GM12875 (cell line): ENCODE data around the gene KRTDAP.

Experiments
- H3K4me3 ChIP-seq: one replicate; pipeline ENCODE4 v1.5.1; 2011; ENCODE audit warnings: low read depth, low read length, control low read depth
- CTCF ChIP-seq: IDR thresholded peaks from 2 replicates; pipeline ENCODE4 v1.5.1; 2011; ENCODE audit warnings: low read depth, mild to moderate bottlenecking, control low read depth, inconsistent platforms, low read length, moderate library complexity, borderline replicate concordance; ENCODE audit not compliant: insufficient read depth

Gene KRTDAP

GRCh38 chr19:35531291-35531690 lies 41.0 kb upstream of the KRTDAP start:
- H3K4me3 ChIP-seq = no peak overlapping the region
- TF ChIP-seq CTCF = no peak

DNA sequence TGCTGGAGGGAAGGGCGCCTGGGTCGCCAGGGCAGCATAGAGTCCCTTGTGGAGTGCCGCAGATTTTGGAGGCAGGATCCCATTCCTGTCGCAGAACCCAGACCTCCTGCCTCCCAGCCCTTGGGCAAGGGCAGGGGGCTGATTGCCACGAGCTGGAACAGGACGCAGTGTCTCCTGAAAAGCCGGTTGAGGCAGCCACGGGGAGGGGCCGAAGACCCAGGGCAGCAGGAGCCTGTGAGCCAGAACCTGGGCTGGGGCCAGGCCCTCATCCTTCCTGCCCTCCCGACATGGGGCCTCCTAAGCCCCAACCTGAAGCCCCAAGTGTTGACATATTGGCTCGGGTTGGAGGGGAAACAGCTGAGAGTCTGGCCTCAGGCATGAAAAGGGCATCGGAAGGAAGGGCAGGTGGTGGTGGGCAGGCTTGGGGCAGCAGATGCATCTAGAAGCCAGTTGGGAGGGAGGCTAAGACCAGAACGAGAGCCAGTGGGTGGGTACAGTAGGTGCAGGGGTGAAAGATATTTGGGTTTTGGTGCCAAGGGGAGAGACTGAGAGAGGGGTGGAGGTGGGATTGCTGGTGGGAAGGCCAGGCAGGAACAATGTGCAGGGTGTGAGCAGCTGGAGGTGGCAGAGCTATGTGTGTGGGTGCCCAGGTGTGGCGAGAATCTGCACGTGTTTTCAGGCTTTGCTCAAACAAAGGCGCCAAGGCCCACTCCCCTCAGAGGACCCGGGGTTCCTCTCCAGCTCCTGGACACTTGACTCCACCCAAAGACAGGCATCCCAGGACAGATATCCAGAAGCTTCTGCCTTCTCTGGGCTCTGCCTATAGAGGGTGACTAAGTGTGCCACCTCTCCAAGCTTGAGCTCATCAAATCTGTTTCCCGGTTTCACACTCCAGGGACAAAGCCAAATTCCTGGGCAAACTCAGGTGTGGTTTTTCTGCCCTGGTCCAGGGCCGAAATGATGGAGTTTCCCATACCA lies 39.3 kb upstream of the KRTDAP start:
- no peak overlapping the region for H3K4me3 ChIP-seq
- no peak for TF ChIP-seq CTCF

DNA sequence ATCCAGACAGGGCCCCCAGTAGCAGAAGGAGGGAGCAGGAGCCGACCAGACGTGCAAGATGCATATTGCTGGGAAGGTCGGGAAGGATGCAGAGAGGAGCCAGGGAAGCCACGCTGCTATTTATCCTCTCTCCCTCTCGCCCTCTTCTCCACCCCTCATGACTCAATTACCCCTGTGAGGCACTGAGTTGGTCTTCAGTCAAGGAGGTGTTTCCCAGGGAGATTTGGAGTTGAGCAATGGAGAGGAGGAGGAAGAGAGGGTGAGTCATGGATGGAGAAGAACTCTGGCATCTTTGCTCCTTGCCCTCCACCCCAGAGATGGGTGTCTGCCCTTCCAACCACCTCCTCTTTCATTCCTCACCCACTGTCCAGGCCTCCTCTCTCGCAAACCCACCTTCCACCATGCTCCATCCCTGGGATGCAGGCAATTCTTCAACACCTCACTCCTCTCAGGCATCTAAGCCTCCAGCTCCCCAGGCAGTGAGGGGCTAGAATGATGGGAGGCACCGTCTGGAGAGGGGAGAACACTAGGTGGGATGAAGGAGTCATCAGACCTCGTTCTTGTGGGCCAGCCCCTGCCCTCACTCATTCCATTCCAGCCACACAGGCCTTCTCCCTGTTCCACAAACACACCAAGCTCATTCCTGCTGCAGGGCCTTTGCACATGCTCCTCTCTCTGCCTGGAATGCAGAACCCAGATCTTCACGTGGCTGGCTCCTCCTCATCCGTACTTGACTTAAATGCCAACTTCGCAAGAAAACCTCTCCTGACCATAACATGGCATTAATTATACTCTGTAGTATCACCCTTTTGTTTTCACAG lies 38.2 kb upstream of the KRTDAP start, which contains the start of gene SBSN:
SBSN (minus strand) TSS at position 94 of the 821 bp plus-strand sequence; CDS start at position 64, 30 bp downstream.
- H3K4me3 ChIP-seq = no peak within 1 kb of the TSS
- no peak for TF ChIP-seq CTCF

GRCh38 chr19:35525873-35526272 lies 35.6 kb upstream of the KRTDAP start:
- no peak overlapping the region for H3K4me3 ChIP-seq
- no peak for TF ChIP-seq CTCF

DNA sequence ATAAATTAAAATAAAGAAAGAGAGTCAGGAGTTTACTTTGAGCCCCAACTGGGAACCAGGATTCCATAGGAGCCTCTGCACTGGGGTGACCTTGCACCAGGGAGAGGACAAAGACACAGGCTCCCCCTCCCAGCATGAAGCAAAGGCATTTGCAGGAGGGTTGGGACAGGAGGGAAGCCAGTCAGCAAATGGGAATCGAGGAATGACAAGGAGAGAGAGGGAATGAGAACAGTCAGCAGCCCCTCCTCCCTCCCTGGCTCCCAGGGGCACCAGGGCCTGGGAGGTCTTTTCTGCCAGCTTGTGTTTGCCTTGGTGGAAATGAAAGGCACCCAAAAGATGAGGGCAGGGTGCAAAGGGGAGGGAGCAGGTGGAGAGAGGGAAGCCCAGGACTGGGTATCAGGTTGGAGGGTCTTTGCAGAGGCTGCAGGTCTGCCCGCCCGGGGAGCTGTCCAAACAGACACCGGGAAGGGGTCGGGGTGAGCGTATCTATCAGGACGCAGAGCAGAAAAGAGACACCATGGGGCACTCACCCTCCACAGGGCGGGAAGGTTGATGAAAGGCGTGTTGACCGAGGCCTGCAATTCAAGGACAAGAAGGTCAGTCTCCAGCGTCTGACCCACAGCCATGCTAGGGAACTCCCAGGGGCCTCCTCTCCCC lies 34.0 kb upstream of the KRTDAP start:
- no peak for TF ChIP-seq CTCF
- H3K4me3 ChIP-seq = no peak overlapping the region

- no peak for TF ChIP-seq CTCF
- H3K4me3 ChIP-seq = no peak overlapping the region
Observed at GRCh38 chr19:35522745-35523327, 32.6 kb upstream of the KRTDAP start.
